ENCODE results near the gene ZBTB11. TPM values are rescaled to one million over a fixed set of nuclear protein-coding genes. Genes with fewer than 3 reads are reported as not detected.

The ZBTB11 gene
- total and polyA plus RNA-seq, 9 donors: 7.6 to 24.7 (median 18.3) TPM

GRCh38 chr3:101625879-101626278 is 51.1 kb downstream of the ZBTB11 start:
- intact Hi-C loops (cut with DNase I): no loop called here
- DNase-seq: no peak
- H3K27me3 ChIP-seq: no peaks in the 10 kb centered on the region
- no peak overlapping the region for H3K27ac ChIP-seq
- TF ChIP-seq EP300 (IDR thresholded peaks at IDR 0.05): no peak
- no peak for TF ChIP-seq POLR2A (IDR thresholded peaks at IDR 0.05)
- TF ChIP-seq, protein P1, sequence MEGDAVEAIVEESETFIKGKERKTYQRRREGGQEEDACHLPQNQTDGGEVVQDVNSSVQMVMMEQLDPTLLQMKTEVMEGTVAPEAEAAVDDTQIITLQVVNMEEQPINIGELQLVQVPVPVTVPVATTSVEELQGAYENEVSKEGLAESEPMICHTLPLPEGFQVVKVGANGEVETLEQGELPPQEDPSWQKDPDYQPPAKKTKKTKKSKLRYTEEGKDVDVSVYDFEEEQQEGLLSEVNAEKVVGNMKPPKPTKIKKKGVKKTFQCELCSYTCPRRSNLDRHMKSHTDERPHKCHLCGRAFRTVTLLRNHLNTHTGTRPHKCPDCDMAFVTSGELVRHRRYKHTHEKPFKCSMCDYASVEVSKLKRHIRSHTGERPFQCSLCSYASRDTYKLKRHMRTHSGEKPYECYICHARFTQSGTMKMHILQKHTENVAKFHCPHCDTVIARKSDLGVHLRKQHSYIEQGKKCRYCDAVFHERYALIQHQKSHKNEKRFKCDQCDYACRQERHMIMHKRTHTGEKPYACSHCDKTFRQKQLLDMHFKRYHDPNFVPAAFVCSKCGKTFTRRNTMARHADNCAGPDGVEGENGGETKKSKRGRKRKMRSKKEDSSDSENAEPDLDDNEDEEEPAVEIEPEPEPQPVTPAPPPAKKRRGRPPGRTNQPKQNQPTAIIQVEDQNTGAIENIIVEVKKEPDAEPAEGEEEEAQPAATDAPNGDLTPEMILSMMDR (IDR thresholded peaks at IDR 0.05): no peak
- no peak overlapping the region for H3K4me3 ChIP-seq
- H3K4me1 ChIP-seq (ENCODE audit: insufficient read depth): no peaks in the 10 kb centered on the region
- H3K9me3 ChIP-seq: no peaks in the 10 kb centered on the region
- no peaks in the 10 kb centered on the region for H3K36me3 ChIP-seq
- WGBS, 3 donors: 85 to 92% (median 88%) methylated on average over 2 of the region's 2 CpGs

DNA sequence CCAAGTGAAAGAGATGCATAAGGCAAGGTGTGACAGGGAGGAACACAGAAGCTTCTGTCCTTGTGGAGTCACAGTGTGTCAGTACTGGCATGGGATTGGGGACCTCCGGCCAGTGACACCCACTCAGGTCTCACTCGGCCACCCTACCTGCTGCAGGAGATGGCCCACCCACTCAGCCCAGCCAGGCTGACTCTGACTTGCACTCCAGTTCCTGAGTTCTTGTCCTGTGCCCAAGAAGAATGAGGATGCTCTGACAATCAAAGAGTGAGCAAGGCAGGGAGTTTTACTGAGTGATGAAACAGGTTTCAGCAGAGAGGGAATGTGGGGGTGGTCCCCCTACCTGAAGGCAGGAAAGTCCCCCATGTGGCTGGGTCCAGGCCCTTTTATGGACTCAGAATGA is 52.1 kb downstream of the ZBTB11 start:
- intact Hi-C loops (cut with DNase I): no loop called here
- H3K27me3 ChIP-seq: no peaks in the 10 kb centered on the region
- no peak overlapping the region for H3K4me3 ChIP-seq
- TF ChIP-seq POLR2A (IDR thresholded peaks at IDR 0.05) (no peak), EP300 (IDR thresholded peaks at IDR 0.05) (no peak)
- TF ChIP-seq, protein P1 (IDR thresholded peaks at IDR 0.05): no peak
- H3K4me1 ChIP-seq (ENCODE audit: insufficient read depth): no peaks in the 10 kb centered on the region
- H3K36me3 ChIP-seq: no peaks in the 10 kb centered on the region
- H3K27ac ChIP-seq: no peak overlapping the region
- WGBS, 3 donors: 83 to 95% (median 87%) methylated on average over 2 of the region's 2 CpGs
- no peaks in the 10 kb centered on the region for H3K9me3 ChIP-seq
- DNase-seq: no peak

DNA sequence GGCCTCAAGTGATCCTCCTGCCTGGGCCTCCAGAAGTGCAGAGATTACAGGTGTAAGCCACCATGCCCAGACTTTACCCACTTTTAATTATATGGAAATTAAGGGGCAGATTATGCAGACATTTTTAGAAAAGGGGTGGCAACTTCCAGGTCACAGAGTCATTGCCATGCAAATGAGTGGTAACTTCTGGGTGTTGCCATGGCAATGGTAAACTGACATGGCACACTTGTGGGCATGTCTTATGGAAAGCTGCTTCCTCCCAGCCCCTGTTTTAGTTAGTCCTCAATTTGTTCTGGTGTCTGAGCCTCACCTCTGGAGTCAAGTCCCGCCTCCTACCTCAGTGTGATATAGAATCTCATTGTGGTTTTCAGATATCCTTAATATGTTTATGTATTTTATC is 53.3 kb downstream of the ZBTB11 start:
- no peaks in the 10 kb centered on the region for H3K36me3 ChIP-seq
- DNase-seq: no peak
- WGBS, 3 donors: 90 to 94% (median 94%) methylated on average over 1 of the region's 1 CpG
- no peak overlapping the region for H3K4me3 ChIP-seq
- no peaks in the 10 kb centered on the region for H3K27me3 ChIP-seq
- intact Hi-C loops (cut with DNase I): no loop called here
- no peaks in the 10 kb centered on the region for H3K4me1 ChIP-seq (ENCODE audit: insufficient read depth)
- H3K9me3 ChIP-seq: no peaks in the 10 kb centered on the region
- TF ChIP-seq POLR2A (IDR thresholded peaks at IDR 0.05) (no peak), EP300 (IDR thresholded peaks at IDR 0.05) (no peak)
- TF ChIP-seq, protein P1 (IDR thresholded peaks at IDR 0.05): no peak
- H3K27ac ChIP-seq: no peak overlapping the region

DNA sequence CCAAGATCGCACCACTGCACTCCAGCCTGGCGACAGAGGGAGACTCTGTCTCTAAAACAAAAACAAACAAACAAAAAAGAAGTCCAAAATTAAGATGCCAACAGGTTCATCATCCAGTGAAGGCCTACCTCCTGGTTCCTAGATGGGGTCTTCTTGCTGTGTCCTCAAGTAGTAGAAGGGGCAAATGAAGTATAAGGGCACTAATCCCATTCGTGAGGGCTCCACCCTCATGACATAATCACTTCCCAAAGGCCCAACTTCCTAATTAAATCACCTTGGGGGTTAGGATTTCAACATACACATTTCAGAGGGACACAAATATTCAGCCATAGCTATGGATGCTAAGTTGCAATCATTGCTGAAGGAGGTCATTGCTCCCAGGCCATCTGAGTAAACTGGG is 57.2 kb downstream of the ZBTB11 start:
- intact Hi-C loops (cut with DNase I): no loop called here
- no peaks in the 10 kb centered on the region for H3K9me3 ChIP-seq
- H3K4me3 ChIP-seq: no peak overlapping the region
- H3K36me3 ChIP-seq: no peaks in the 10 kb centered on the region
- no peak overlapping the region for H3K27ac ChIP-seq
- no peaks in the 10 kb centered on the region for H3K4me1 ChIP-seq (ENCODE audit: insufficient read depth)
- no peak for DNase-seq
- WGBS, 3 donors: 89 to 94% (median 89%) methylated on average over 3 of the region's 3 CpGs
- no peak for TF ChIP-seq POLR2A (IDR thresholded peaks at IDR 0.05)
- TF ChIP-seq, protein P1 (IDR thresholded peaks at IDR 0.05): no peak
- TF ChIP-seq EP300 (IDR thresholded peaks at IDR 0.05): no peak
- H3K27me3 ChIP-seq: no peaks in the 10 kb centered on the region

DNA sequence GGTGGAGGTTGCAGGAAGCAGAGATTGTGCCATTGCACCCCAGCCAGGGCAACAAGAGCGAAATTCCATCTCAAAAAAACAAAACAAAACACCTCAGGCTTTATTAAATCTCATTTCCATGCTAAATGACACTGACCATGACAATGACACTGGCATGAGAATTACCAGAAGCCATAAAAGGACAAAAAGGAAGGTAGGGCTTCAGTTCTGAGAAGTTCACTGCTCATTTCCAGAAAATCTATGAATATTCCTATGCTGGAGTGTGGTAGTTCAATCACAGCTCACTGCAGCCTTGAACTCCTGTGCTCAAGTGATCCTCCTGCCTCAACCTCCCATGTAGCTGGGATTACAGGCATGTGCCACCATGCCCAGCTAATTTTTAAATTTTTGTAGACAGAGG is 58.2 kb downstream of the ZBTB11 start:
- TF ChIP-seq EP300 (IDR thresholded peaks at IDR 0.05): no peak
- TF ChIP-seq, protein P1 (IDR thresholded peaks at IDR 0.05): no peak
- no peak for TF ChIP-seq POLR2A (IDR thresholded peaks at IDR 0.05)
- H3K27me3 ChIP-seq: no peaks in the 10 kb centered on the region
- H3K4me3 ChIP-seq: no peak overlapping the region
- H3K36me3 ChIP-seq: no peaks in the 10 kb centered on the region
- intact Hi-C loops (cut with DNase I): no loop called here
- 77 to 88% (median 85%) methylated on average over 1 of the region's 1 CpG for WGBS, 3 donors
- no peaks in the 10 kb centered on the region for H3K4me1 ChIP-seq (ENCODE audit: insufficient read depth)
- H3K9me3 ChIP-seq: no peaks in the 10 kb centered on the region
- no peak overlapping the region for H3K27ac ChIP-seq
- DNase-seq: no peak
